Measurements from ENCODE around the gene PTCD1.
"Not testable (repeated sequence)": the region's sequence is repeated elsewhere in the genome, so short reads cannot be mapped to it uniquely, and the experiment has no call there.

The PTCD1 gene

GRCh38 chr7:99448855-99449254 is 10.3 kb upstream of the PTCD1 start:
- no peak for DNase-seq

GRCh38 chr7:99447943-99448342 is 9.3 kb upstream of the PTCD1 start:
- DNase-seq, result peak in 1 of 2 experiments; percentile 47

GRCh38 chr7:99446096-99446495 is 7.5 kb upstream of the PTCD1 start:
- no peak for DNase-seq

- DNase-seq, result no peak
Measured at GRCh38 chr7:99440195-99440594, 1.6 kb upstream of the PTCD1 start.

GRCh38 chr7:99437946-99438572 is 539 bp downstream of the PTCD1 start:
- no peak for DNase-seq

- DNase-seq, result no peak
Measured at GRCh38 chr7:99433158-99433557, 5.4 kb downstream of the PTCD1 start.

GRCh38 chr7:99431756-99432540 is 6.7 kb downstream of the PTCD1 start:
- DNase-seq, result not testable (repeated sequence)

- DNase-seq, result no peak
Measured at GRCh38 chr7:99429756-99430155, 8.8 kb downstream of the PTCD1 start.

- DNase-seq, result no peak
Measured at GRCh38 chr7:99428972-99429566, 9.5 kb downstream of the PTCD1 start.

GRCh38 chr7:99424932-99425730 is 13.5 kb downstream of the PTCD1 start:
- DNase-seq, result no peak

- peak; percentile 75 to 92 for DNase-seq
Measured at GRCh38 chr7:99422625-99423024, 16.0 kb downstream of the PTCD1 start.

- peak; percentile 26 to 53 for DNase-seq
Measured at GRCh38 chr7:99422186-99422585, 16.4 kb downstream of the PTCD1 start.

GRCh38 chr7:99420986-99421385 is 17.6 kb downstream of the PTCD1 start:
- no peak for DNase-seq

GRCh38 chr7:99420213-99420612 is 18.4 kb downstream of the PTCD1 start:
- DNase-seq, result no peak

- no peak for DNase-seq
Measured at GRCh38 chr7:99419323-99420021, 19.1 kb downstream of the PTCD1 start.

GRCh38 chr7:99418260-99418659 is 20.3 kb downstream of the PTCD1 start:
- no peak for DNase-seq

- DNase-seq, result peak; percentile 26 to 61
Measured at GRCh38 chr7:99415513-99416127, 23.0 kb downstream of the PTCD1 start.

- DNase-seq, result no peak
Measured at GRCh38 chr7:99410635-99411034, 28.0 kb downstream of the PTCD1 start.

- no peak for DNase-seq
Measured at GRCh38 chr7:99409806-99410205, 28.8 kb downstream of the PTCD1 start.

- no peak for DNase-seq
Measured at GRCh38 chr7:99409192-99409572, 29.4 kb downstream of the PTCD1 start.

- DNase-seq, result peak; percentile 96 to 97
Measured at GRCh38 chr7:99408379-99409191, 30.0 kb downstream of the PTCD1 start, which contains the start of the genes BUD31 and PDAP1. TSS of gene BUD31 (plus strand) at chr7:99408969. CDS start at chr7:99411093, 2,124 bp downstream. TSS of gene PDAP1 (minus strand) at chr7:99408597. CDS start at chr7:99408548, 49 bp downstream.
